GM19395 (cell line): ENCODE measurements around the gene DDN.

Experiments used
- ATAC-seq: cut with Tn5 transposase; IDR thresholded peaks from one replicate; pipeline ENCODE4 v1.9.1; 2021; ENCODE audit warnings: mild to moderate bottlenecking, moderate library complexity; ENCODE audit not compliant: unreplicated experiment

DDN gene

GRCh38 chr12:49032276-49032675 is 33.1 kb upstream of the DDN start:
- ATAC-seq: no peak

- ATAC-seq: no peak
Observed at GRCh38 chr12:49031573-49032161, 32.5 kb upstream of the DDN start.

GRCh38 chr12:49030714-49031572 is 31.8 kb upstream of the DDN start:
- ATAC-seq: no peak

GRCh38 chr12:49030119-49030518 is 30.9 kb upstream of the DDN start:
- ATAC-seq: no peak

GRCh38 chr12:49028666-49029275 is 29.6 kb upstream of the DDN start:
- no peak for ATAC-seq

GRCh38 chr12:49027846-49028555 is 28.8 kb upstream of the DDN start:
- no peak for ATAC-seq

GRCh38 chr12:49026678-49027480 is 27.7 kb upstream of the DDN start:
- no peak for ATAC-seq

GRCh38 chr12:49026101-49026500 is 26.9 kb upstream of the DDN start:
- no peak for ATAC-seq

- no peak for ATAC-seq
Observed at GRCh38 chr12:49025463-49025862, 26.3 kb upstream of the DDN start.

GRCh38 chr12:49024543-49024942 is 25.4 kb upstream of the DDN start:
- ATAC-seq: no peak

GRCh38 chr12:49023812-49024211 is 24.6 kb upstream of the DDN start:
- no peak for ATAC-seq

- no peak for ATAC-seq
Observed at GRCh38 chr12:49022558-49023178, 23.5 kb upstream of the DDN start.

- ATAC-seq: no peak
Observed at GRCh38 chr12:49021292-49021915, 22.2 kb upstream of the DDN start.

GRCh38 chr12:49020441-49020840 is 21.3 kb upstream of the DDN start:
- no peak for ATAC-seq

GRCh38 chr12:49019443-49020324 is 20.5 kb upstream of the DDN start:
- no peak for ATAC-seq

- no peak for ATAC-seq
Observed at GRCh38 chr12:49019120-49019430, 19.9 kb upstream of the DDN start.

GRCh38 chr12:49018261-49019119 is 19.3 kb upstream of the DDN start, which contains the start of gene PRKAG1:
PRKAG1 (minus strand) TSS chr12:49018776; CDS start chr12:49018740, 36 bp downstream.
- ATAC-seq: peak; percentile 90

- ATAC-seq: peak; percentile 22
Observed at GRCh38 chr12:49017891-49018260, 18.7 kb upstream of the DDN start.
